ENCODE results near the gene VPS45. TPM values are rescaled to one million over a fixed set of nuclear protein-coding genes. Genes with fewer than 3 reads are reported as not detected.
A peak's percentile ranks its signal among the peaks of the same experiment; 100 is the strongest.

The VPS45 gene
- total RNA-seq, 1 donor from 2014 or later, result 34.0 TPM

- peak overlapping the region; percentile 44 for H3K27ac Mint-ChIP-seq (ENCODE audit: unreplicated experiment)
- no peak for TF ChIP-seq EZH2 (IDR thresholded peaks at IDR 0.05; ENCODE audit: insufficient read depth, low read length)
- no peak for TF ChIP-seq CTCF (IDR thresholded peaks at IDR 0.05; ENCODE audit: insufficient read depth, low read depth, low read length)
- H3K36me3 Mint-ChIP-seq (ENCODE audit: low read depth, unreplicated experiment), result peaks cover 36% of the 10 kb centered on the region
- Histone ChIP-seq H3K4me3 (ENCODE audit: insufficient read depth, low read depth, low read length) (no peak overlapping the region), H3K9me3 (ENCODE audit: insufficient read depth, low read depth, low read length) (no peaks in the 10 kb centered on the region), H3K4me2 (ENCODE audit: low read length) (peak overlapping the region; percentile 4), H3K27ac (ENCODE audit: low read depth, low read length) (peak overlapping the region; percentile 89), H3K9ac (ENCODE audit: low read length) (peak overlapping the region; percentile 27), H4K20me1 (ENCODE audit: insufficient read depth, low read length) (peaks cover 7% of the 10 kb centered on the region), H3K4me1 (ENCODE audit: insufficient read depth, low read length) (peaks cover 74% of the 10 kb centered on the region), H3K79me2 (ENCODE audit: insufficient read depth, low read length) (peaks cover 26% of the 10 kb centered on the region), H2AFZ (ENCODE audit: low read depth, low read length) (no peak overlapping the region), H3K27me3 (ENCODE audit: insufficient read depth, low read length) (no peaks in the 10 kb centered on the region), H3K36me3 (ENCODE audit: insufficient read depth, low read length) (peaks cover 35% of the 10 kb centered on the region)
- H3K4me3 Mint-ChIP-seq (ENCODE audit: unreplicated experiment), result no peak overlapping the region
- no peaks in the 10 kb centered on the region for H3K9me3 Mint-ChIP-seq (ENCODE audit: unreplicated experiment)
- H3K27me3 Mint-ChIP-seq (ENCODE audit: low read depth, unreplicated experiment), result no peaks in the 10 kb centered on the region
- H3K4me1 Mint-ChIP-seq (ENCODE audit: low read depth, unreplicated experiment), result peaks cover 41% of the 10 kb centered on the region
- DNase-seq (ENCODE audit: low read depth) (peak; percentile 54), FAIRE-seq (no peak)
These were observed 93.5 kb downstream of the VPS45 start for GRCh38 chr1:150160964-150161621.

GRCh38 chr1:150161747-150162581 is 94.4 kb downstream of the VPS45 start:
- Mint-ChIP-seq H3K4me1 (ENCODE audit: low read depth, unreplicated experiment) (peaks cover 41% of the 10 kb centered on the region), H3K4me3 (ENCODE audit: unreplicated experiment) (peak overlapping the region; percentile 60), H3K9me3 (ENCODE audit: unreplicated experiment) (no peaks in the 10 kb centered on the region), H3K27me3 (ENCODE audit: low read depth, unreplicated experiment) (no peaks in the 10 kb centered on the region), H3K27ac (ENCODE audit: unreplicated experiment) (peak overlapping the region; percentile 94), H3K36me3 (ENCODE audit: low read depth, unreplicated experiment) (peaks cover 31% of the 10 kb centered on the region)
- Histone ChIP-seq H3K4me1 (ENCODE audit: insufficient read depth, low read length) (peaks cover 67% of the 10 kb centered on the region), H3K36me3 (ENCODE audit: insufficient read depth, low read length) (peaks cover 28% of the 10 kb centered on the region), H3K9ac (ENCODE audit: low read length) (peak overlapping the region; percentile 79), H3K9me3 (ENCODE audit: insufficient read depth, low read depth, low read length) (no peaks in the 10 kb centered on the region), H3K4me3 (ENCODE audit: insufficient read depth, low read depth, low read length) (no peak overlapping the region), H3K27ac (ENCODE audit: low read depth, low read length) (peak overlapping the region; percentile 89), H3K4me2 (ENCODE audit: low read length) (peak overlapping the region; percentile 78), H4K20me1 (ENCODE audit: insufficient read depth, low read length) (peaks cover 3% of the 10 kb centered on the region), H3K27me3 (ENCODE audit: insufficient read depth, low read length) (no peaks in the 10 kb centered on the region), H3K79me2 (ENCODE audit: insufficient read depth, low read length) (peaks cover 18% of the 10 kb centered on the region), H2AFZ (ENCODE audit: low read depth, low read length) (no peak overlapping the region)
- DNase-seq (ENCODE audit: low read depth) (peak; percentile 62), FAIRE-seq (no peak)
- TF ChIP-seq EZH2 (IDR thresholded peaks at IDR 0.05; ENCODE audit: insufficient read depth, low read length), result no peak
- no peak for TF ChIP-seq CTCF (IDR thresholded peaks at IDR 0.05; ENCODE audit: insufficient read depth, low read depth, low read length)
